ENCODE data around the gene PRDM15. TPM values are rescaled to one million over a fixed set of nuclear protein-coding genes. Genes with fewer than 3 reads are reported as not detected.

Gene PRDM15
- total RNA-seq, 1 donor from 2014 or later: 20.5 TPM

- intact Hi-C loops (cut with DNase I): no loop called here
- TF ChIP-seq CTCF (IDR thresholded peaks at IDR 0.05): no peak
- H3K27ac ChIP-seq: no peak overlapping the region
- H3K27me3 ChIP-seq: no peaks in the 10 kb centered on the region
- DNase-seq (ENCODE audit: low spot score in 2 of 2): no peak
- no peaks in the 10 kb centered on the region for H3K4me1 ChIP-seq
- no peaks in the 10 kb centered on the region for H3K9me3 ChIP-seq
- no peak overlapping the region for H3K4me3 ChIP-seq
- peaks cover 1 to 20% of the 10 kb centered on the region in 2 donors for H3K36me3 ChIP-seq
Observed at GRCh38 chr21:41851090-41851790, 27.9 kb downstream of the PRDM15 start.

GRCh38 chr21:41850085-41850484 is 29.1 kb downstream of the PRDM15 start:
- Histone ChIP-seq H3K9me3 (no peaks in the 10 kb centered on the region), H3K27ac (no peak overlapping the region), H3K4me1 (no peaks in the 10 kb centered on the region), H3K36me3 (peaks cover 0 to 17% of the 10 kb centered on the region in 2 donors), H3K4me3 (no peak overlapping the region), H3K27me3 (no peaks in the 10 kb centered on the region)
- no peak for DNase-seq (ENCODE audit: low spot score in 2 of 2)
- TF ChIP-seq CTCF (IDR thresholded peaks at IDR 0.05): no peak
- intact Hi-C loops (cut with DNase I): no loop called here

GRCh38 chr21:41848958-41849580 is 30.1 kb downstream of the PRDM15 start:
- Histone ChIP-seq H3K27me3 (no peaks in the 10 kb centered on the region), H3K9me3 (no peaks in the 10 kb centered on the region), H3K27ac (no peak overlapping the region), H3K36me3 (peaks cover 0 to 8% of the 10 kb centered on the region in 2 donors), H3K4me3 (no peak overlapping the region), H3K4me1 (no peaks in the 10 kb centered on the region)
- no peak for TF ChIP-seq CTCF (IDR thresholded peaks at IDR 0.05)
- DNase-seq (ENCODE audit: low spot score in 2 of 2): no peak
- intact Hi-C loops (cut with DNase I): no loop called here

- intact Hi-C loops (cut with DNase I): no loop called here
- H3K36me3 ChIP-seq: peaks cover 0 to 6% of the 10 kb centered on the region in 2 donors
- H3K4me3 ChIP-seq: no peak overlapping the region
- no peaks in the 10 kb centered on the region for H3K27me3 ChIP-seq
- no peaks in the 10 kb centered on the region for H3K9me3 ChIP-seq
- H3K27ac ChIP-seq: no peak overlapping the region
- no peak for TF ChIP-seq CTCF (IDR thresholded peaks at IDR 0.05)
- no peaks in the 10 kb centered on the region for H3K4me1 ChIP-seq
- no peak for DNase-seq (ENCODE audit: low spot score in 2 of 2)
Observed at GRCh38 chr21:41848533-41848932, 30.6 kb downstream of the PRDM15 start.

GRCh38 chr21:41847066-41847804 is 31.9 kb downstream of the PRDM15 start:
- Histone ChIP-seq H3K27ac (no peak overlapping the region), H3K36me3 (peaks cover 0 to 3% of the 10 kb centered on the region in 2 donors), H3K27me3 (no peaks in the 10 kb centered on the region), H3K4me1 (no peaks in the 10 kb centered on the region), H3K4me3 (no peak overlapping the region), H3K9me3 (no peaks in the 10 kb centered on the region)
- TF ChIP-seq CTCF (IDR thresholded peaks at IDR 0.05): no peak
- intact Hi-C loops (cut with DNase I): no loop called here
- DNase-seq (ENCODE audit: low spot score in 2 of 2): no peak

Measured in ascending aorta (tissue), 2 donors.